Skeletal muscle tissue (tissue), 4 donors: Measurements from ENCODE around the gene SLC30A7. TPM values are rescaled to one million over a fixed set of nuclear protein-coding genes. Genes with fewer than 3 reads are reported as not detected.

ENCODE experiments used
- H3K27ac ChIP-seq: one replicate; pipeline ENCODE4 v1.7.0; 2013; ENCODE audit warnings: mild to moderate bottlenecking, low read depth, low read length, inconsistent platforms
- H3K27me3 ChIP-seq, 3 donors: one replicate each; pipeline ENCODE4 v1.7.0; 2013; ENCODE audit warnings: low read length in 3 of 3; ENCODE audit not compliant: control insufficient read depth in 3 of 3, insufficient read depth in 3 of 3
- H3K36me3 ChIP-seq, 3 donors: one replicate each; pipeline ENCODE4 v1.7.0; 2013; ENCODE audit warnings: low read length in 3 of 3; ENCODE audit not compliant: control insufficient read depth in 3 of 3, insufficient read depth in 3 of 3
- H3K4me1 ChIP-seq, 3 donors: one replicate each; pipeline ENCODE4 v1.7.0; 2013; ENCODE audit warnings: low read length in 3 of 3, mild to moderate bottlenecking in 3 of 3; ENCODE audit not compliant: control insufficient read depth in 3 of 3, insufficient read depth in 3 of 3
- H3K4me3 ChIP-seq, 3 donors: one replicate each; pipeline ENCODE4 v1.7.0; 2013; ENCODE audit warnings: low read length in 3 of 3
- H3K9ac ChIP-seq, 3 donors: one replicate each; pipeline ENCODE4 v1.7.0; 2013; ENCODE audit warnings: low read length in 3 of 3, mild to moderate bottlenecking in 3 of 3, moderate library complexity in 2 of 3, low read depth in 1 of 3
- H3K9me3 ChIP-seq, 3 donors: one replicate each; pipeline ENCODE4 v1.7.0; 2013; ENCODE audit warnings: low read length in 3 of 3; ENCODE audit not compliant: control insufficient read depth in 3 of 3
- total RNA-seq: library from RNA; depleted of rRNA; stranded (reverse); fragments of >200 nt; gene quantifications from one replicate; pipeline ENCODE4 v1.2.3, GENCODE V29; 2014
- donor health status: Osteomylitis.

Gene SLC30A7
- total RNA-seq, 1 donor from 2014 or later: 13.0 TPM

DNA sequence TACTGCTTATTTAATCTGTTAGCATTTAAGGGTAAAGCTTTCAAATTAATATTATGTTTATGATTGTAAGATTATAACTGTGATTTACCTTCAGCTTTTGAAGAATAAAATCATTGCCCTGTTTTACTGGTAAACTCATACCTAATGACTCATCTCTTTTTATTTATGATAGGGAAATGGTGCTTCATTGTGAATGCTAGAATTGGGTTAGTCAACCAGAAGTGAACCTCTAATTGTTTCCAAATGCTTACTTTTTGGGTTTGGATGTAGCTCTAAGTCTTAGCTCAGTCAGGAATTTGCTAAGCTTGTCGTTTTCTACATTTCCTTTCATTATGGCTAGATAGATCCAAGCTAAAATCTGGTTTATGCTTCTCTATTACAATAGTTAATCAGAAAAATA, 59.4 kb downstream of the SLC30A7 start:
- Histone ChIP-seq H3K9ac (no peak overlapping the region), H3K27me3 (no peaks in the 10 kb centered on the region), H3K36me3 (peaks cover 0 to 4% (median 4%) of the 10 kb centered on the region in 3 donors), H3K27ac (no peak overlapping the region), H3K4me1 (peaks cover 0 to 5% (median 0%) of the 10 kb centered on the region in 3 donors), H3K9me3 (no peaks in the 10 kb centered on the region), H3K4me3 (no peak overlapping the region)

DNA sequence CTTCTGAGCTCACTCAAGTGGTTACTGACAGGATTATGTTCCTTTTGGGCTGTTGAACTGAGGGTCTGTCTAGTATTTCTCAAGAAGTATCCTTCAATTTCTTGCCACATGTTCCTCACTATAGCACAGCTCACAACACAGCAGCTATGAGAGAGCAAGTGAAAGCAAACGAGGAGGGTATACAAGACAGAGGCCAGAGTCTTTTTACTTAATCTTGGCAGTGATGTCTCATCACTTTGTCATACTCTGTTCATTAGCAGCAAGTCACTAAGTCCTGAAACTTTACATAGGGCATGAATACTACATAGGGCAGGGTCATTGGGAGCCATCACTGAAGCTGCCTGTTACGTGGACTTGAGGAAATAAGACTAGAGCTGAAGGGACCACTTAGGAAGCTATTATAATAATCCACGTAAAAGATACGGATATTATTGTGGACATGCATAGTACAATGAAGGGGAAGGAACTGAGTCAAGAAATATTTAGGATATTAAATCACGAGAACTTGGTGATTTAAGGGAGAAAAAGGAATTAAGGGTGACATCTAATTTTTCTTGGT, 63.7 kb downstream of the SLC30A7 start:
- no peak overlapping the region for H3K9ac ChIP-seq

DNA sequence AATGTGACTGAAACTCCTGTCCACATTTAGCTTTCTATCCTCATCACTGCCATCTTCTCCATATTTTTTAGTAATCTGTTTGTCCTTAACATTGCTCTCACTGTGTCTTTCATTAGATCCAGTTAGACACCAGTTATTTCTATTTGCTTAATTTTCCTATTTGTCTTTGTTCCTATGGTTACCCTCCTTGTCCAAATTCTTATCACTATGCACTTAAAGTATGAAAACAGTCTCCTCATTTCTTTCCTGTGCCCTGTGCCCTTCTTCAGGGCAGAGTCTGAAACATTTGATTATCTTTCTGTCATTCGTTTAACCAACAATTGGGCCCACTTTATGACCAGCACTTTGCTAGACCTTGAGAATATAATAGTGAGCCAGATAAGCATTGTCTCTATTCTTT, 64.2 kb downstream of the SLC30A7 start:
- Histone ChIP-seq H3K36me3 (peaks cover 0 to 3% (median 0%) of the 10 kb centered on the region in 3 donors), H3K27me3 (no peaks in the 10 kb centered on the region), H3K4me3 (no peak overlapping the region), H3K9ac (no peak overlapping the region), H3K27ac (no peak overlapping the region), H3K4me1 (no peaks in the 10 kb centered on the region), H3K9me3 (no peaks in the 10 kb centered on the region)

More for the DNA sequence above, 63.7 kb downstream of the SLC30A7 start:
- Histone ChIP-seq H3K27ac (no peak overlapping the region), H3K9me3 (no peaks in the 10 kb centered on the region), H3K27me3 (no peaks in the 10 kb centered on the region), H3K4me3 (no peak overlapping the region), H3K4me1 (no peaks in the 10 kb centered on the region), H3K36me3 (peaks cover 0 to 3% (median 0%) of the 10 kb centered on the region in 3 donors)

DNA sequence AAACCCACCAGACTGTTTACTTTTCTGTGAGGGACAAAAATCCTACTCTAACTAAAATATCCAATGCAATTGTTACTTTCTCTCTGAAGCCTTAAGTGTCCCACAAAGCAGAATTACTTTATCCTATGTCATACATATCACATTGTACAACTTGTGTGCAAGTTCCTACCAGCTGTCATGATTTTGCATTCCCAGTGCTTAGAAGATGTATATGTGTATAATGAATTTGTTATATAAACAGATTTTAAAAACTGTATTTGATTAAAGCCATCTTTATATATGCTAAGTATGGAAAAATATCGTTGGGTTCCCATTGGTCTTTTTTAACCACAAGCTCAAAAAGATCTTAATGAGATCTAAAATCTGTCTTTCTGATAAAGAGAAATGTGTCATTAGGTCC, 72.7 kb downstream of the SLC30A7 start:
- Histone ChIP-seq H3K9me3 (no peaks in the 10 kb centered on the region), H3K27ac (no peak overlapping the region), H3K4me3 (no peak overlapping the region), H3K4me1 (no peaks in the 10 kb centered on the region), H3K9ac (no peak overlapping the region), H3K27me3 (no peaks in the 10 kb centered on the region), H3K36me3 (peaks cover 4 to 14% (median 10%) of the 10 kb centered on the region in 3 donors)

DNA sequence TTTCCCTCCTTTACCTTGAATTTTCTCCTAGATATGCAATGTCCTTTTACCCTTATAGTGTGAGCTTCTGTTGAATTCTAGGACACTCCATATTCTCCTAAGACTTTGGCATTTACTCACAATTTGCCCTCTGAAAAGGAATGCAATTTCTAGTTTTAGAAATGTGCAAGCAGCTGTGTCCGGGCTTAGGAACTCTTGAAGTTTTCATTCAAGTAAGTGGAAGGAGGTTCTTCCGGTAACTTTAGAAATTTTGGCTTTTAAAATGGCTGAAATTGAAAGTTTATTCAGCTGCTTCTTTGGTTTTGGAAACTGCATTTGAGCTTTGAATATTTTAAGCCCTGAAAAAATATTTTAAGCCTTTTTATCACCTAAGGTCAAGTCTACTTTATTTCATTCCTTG, 73.4 kb downstream of the SLC30A7 start:
- H3K9ac ChIP-seq: no peak overlapping the region
- no peak overlapping the region for H3K4me3 ChIP-seq
- H3K27me3 ChIP-seq: no peaks in the 10 kb centered on the region
- no peaks in the 10 kb centered on the region for H3K4me1 ChIP-seq
- H3K27ac ChIP-seq: no peak overlapping the region
- peaks cover 4 to 14% (median 9%) of the 10 kb centered on the region in 3 donors for H3K36me3 ChIP-seq
- no peaks in the 10 kb centered on the region for H3K9me3 ChIP-seq

DNA sequence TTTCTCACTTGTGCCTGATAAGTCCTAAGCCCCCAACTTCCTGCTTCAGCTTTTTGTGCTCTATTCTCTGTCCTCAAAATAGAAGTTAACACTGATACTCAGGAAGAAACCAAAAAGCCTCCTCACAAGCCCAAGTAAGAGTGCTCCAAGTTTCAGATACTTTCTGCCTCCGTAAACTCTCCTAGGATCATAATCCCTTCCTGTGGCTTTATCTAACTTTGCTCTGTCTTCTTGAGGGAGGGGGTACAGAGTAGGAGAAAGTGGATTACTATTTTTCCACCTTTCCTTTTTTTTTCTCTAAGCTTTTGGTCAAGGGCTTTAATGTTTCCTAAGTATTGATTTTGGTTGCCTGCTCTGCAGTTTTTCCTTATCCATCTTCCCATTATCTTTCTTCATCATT, 75.1 kb downstream of the SLC30A7 start:
- Histone ChIP-seq H3K36me3 (peaks cover 4 to 10% (median 7%) of the 10 kb centered on the region in 3 donors), H3K4me1 (no peaks in the 10 kb centered on the region), H3K4me3 (no peak overlapping the region), H3K9ac (no peak overlapping the region), H3K27ac (no peak overlapping the region), H3K27me3 (no peaks in the 10 kb centered on the region), H3K9me3 (no peaks in the 10 kb centered on the region)

DNA sequence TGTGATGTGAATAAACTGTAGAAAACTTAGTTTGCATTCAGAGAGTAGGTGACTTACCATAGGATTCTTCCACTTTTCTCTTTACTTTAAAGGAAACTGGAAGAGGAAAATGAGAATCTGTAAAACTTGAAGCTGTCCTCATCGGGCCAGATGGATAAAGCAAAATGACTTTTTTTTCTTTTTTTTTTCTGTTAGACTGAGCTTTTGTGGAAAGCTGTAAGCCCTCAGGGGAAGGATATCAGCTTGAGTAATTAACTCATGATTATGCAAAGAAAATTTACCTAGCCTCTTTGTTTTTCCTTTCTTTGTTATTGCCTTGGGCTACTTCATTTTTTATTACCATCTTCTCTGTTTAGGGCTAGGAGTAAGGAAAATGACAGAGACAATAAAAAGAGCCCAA, 76.3 kb downstream of the SLC30A7 start:
- Histone ChIP-seq H3K9ac (no peak overlapping the region), H3K4me3 (no peak overlapping the region), H3K27ac (no peak overlapping the region), H3K27me3 (no peaks in the 10 kb centered on the region), H3K9me3 (no peaks in the 10 kb centered on the region), H3K36me3 (peaks cover under 1 to 4% (median 4%) of the 10 kb centered on the region in 3 donors), H3K4me1 (no peaks in the 10 kb centered on the region)

DNA sequence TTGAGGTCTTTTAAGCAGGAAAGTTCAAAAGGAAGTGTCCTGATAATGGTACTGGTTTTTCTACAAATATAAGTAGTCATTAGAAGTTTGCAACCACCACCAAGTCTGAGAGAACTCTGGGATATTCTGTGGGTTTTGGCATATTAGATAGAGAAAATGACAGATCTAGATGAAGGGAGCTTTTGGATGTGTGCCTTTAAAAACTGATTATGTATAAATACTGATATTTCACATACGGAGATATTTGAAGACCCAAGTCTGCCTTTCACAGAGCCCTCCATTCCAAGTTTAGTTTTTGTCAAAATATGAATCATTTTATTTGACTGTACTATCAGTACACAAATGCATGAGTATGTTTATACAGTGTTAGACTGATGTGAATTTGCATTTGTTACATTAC, 81.0 kb downstream of the SLC30A7 start:
- H3K9me3 ChIP-seq: no peaks in the 10 kb centered on the region
- H3K27me3 ChIP-seq: no peaks in the 10 kb centered on the region
- H3K4me1 ChIP-seq: no peaks in the 10 kb centered on the region
- no peak overlapping the region for H3K9ac ChIP-seq
- H3K27ac ChIP-seq: no peak overlapping the region
- no peak overlapping the region for H3K4me3 ChIP-seq
- peaks cover 0 to 3% (median 2%) of the 10 kb centered on the region in 3 donors for H3K36me3 ChIP-seq

DNA sequence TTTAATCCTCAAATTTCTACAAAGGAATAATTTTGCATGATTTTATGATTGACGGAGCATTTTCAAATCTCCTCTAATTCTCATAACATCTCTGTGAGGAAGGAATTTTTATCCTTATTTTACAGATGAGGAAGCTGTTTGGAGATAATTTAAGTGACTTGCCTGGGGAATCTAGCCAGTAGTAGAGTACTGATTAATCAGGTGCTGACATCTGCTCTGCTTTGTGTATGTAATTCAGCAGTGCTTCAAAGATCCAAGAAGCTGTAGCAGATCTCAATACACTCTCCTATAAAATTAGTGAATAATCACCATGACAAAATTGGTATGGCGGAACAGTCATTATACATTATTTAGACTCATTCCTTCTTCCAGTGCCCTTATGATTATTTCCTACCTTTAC, 83.7 kb downstream of the SLC30A7 start:
- Histone ChIP-seq H3K4me3 (no peak overlapping the region), H3K27ac (no peak overlapping the region), H3K27me3 (no peaks in the 10 kb centered on the region), H3K9ac (no peak overlapping the region), H3K9me3 (no peaks in the 10 kb centered on the region), H3K4me1 (no peaks in the 10 kb centered on the region), H3K36me3 (peaks cover 0 to 3% (median 2%) of the 10 kb centered on the region in 3 donors)

DNA sequence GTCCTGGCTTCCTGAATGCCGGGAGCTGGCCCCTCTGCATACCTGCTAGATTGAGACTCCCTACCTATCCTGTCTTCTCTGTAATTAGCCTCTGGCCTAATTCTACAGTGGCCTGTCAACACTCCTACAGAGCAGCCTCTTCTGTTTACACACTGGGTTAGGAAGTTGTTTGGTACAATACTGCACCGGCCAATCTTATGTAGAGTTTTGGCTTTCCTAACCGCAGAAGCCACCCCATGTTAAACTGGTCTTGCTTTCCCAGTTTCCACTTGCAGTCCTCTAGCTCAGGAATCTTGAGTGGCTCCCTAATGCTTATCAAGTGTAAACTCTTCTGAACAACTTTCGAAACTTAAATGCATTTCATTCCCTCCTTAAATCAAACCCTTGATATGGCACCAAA, 86.9 kb downstream of the SLC30A7 start:
- Histone ChIP-seq H3K36me3 (peaks cover 0 to 4% (median 2%) of the 10 kb centered on the region in 3 donors), H3K27ac (no peak overlapping the region), H3K9ac (no peak overlapping the region), H3K9me3 (no peaks in the 10 kb centered on the region), H3K27me3 (no peaks in the 10 kb centered on the region), H3K4me1 (no peaks in the 10 kb centered on the region), H3K4me3 (no peak overlapping the region)
